GM23338 (cell line): ENCODE data around the gene PASD1. TPM values are rescaled to one million over a fixed set of nuclear protein-coding genes. Genes with fewer than 3 reads are reported as not detected.

Experiments used
- ATAC-seq: fragments of 200-7000 bp; cut with Tn5 transposase; 3 replicates; pipeline ENCODE4 v1.9.1; 2020
- DNase-seq: peaks from one replicate; pipeline ENCODE4 v3.0.0-alpha.2; 2015; ENCODE audit warnings: low spot score
- H2AFZ ChIP-seq: fragments of 200-600 bp; sonication (generic); 2 replicates; pipeline ENCODE4 v1.8.0; 2016; ENCODE audit warnings: antibody characterized with exemption, mild to moderate bottlenecking, moderate library complexity
- H3F3A ChIP-seq: fragments of 200-600 bp; sonication (generic); replicated peaks from 2 replicates; pipeline ENCODE4 v1.8.0; 2017; ENCODE audit warnings: antibody characterized with exemption, mixed run types, low read depth
- H3K27ac ChIP-seq: fragments of 200-600 bp; sonication (generic); 2 replicates; pipeline ENCODE4 v1.6.1; 2016; ENCODE audit warnings: low read depth
- H3K27me3 ChIP-seq: fragments of 200-600 bp; sonication (generic); 2 replicates; pipeline ENCODE4 v1.8.0; 2016; ENCODE audit warnings: mild to moderate bottlenecking, mixed run types, moderate library complexity; ENCODE audit not compliant: insufficient read depth
- H3K36me3 ChIP-seq: fragments of 200-600 bp; sonication (generic); 2 replicates; pipeline ENCODE4 v1.8.0; 2016; ENCODE audit warnings: mild to moderate bottlenecking; ENCODE audit not compliant: insufficient read depth
- H3K4me1 ChIP-seq: fragments of 200-600 bp; sonication (generic); 2 replicates; pipeline ENCODE4 v1.8.0; 2016; ENCODE audit warnings: mild to moderate bottlenecking, moderate library complexity; ENCODE audit not compliant: insufficient read depth
- H3K4me2 ChIP-seq: fragments of 200-600 bp; sonication (generic); 2 replicates; pipeline ENCODE4 v1.7.1; 2017; ENCODE audit warnings: mixed run types
- H3K4me3 ChIP-seq: fragments of 200-600 bp; sonication (generic); 2 replicates; pipeline ENCODE4 v1.6.1; 2016; ENCODE audit warnings: mixed run types
- H3K79me2 ChIP-seq: fragments of 200-600 bp; sonication (generic); replicated peaks from 2 replicates; pipeline ENCODE4 v1.8.0; 2017; ENCODE audit warnings: mild to moderate bottlenecking; ENCODE audit not compliant: insufficient read depth
- H3K9me2 ChIP-seq: fragments of 200-600 bp; sonication (generic); 2 replicates; pipeline ENCODE4 v1.8.0; 2017; ENCODE audit not compliant: insufficient read depth
- H4K20me1 ChIP-seq: fragments of 200-600 bp; sonication (generic); replicated peaks from 2 replicates; pipeline ENCODE4 v1.8.0; 2017; ENCODE audit warnings: mild to moderate bottlenecking; ENCODE audit not compliant: insufficient read depth
- H3K27ac Mint-ChIP-seq: 2 replicates; pipeline ENCODE4 v1.8.0; 2020; ENCODE audit warnings: inconsistent platforms, mild to moderate bottlenecking, moderate library complexity, mixed read lengths
- H3K27me3 Mint-ChIP-seq: 3 replicates; pipeline ENCODE4 v1.8.0; 2022; ENCODE audit warnings: low read depth, mild to moderate bottlenecking, moderate library complexity, mixed read lengths, inconsistent platforms; ENCODE audit not compliant: insufficient read depth, poor library complexity
- H3K36me3 Mint-ChIP-seq: 3 replicates; pipeline ENCODE4 v1.8.0; 2021; ENCODE audit warnings: low read depth, mild to moderate bottlenecking, inconsistent platforms, moderate library complexity, mixed read lengths
- H3K4me1 Mint-ChIP-seq: 3 replicates; pipeline ENCODE4 v1.8.0; 2020; ENCODE audit warnings: mild to moderate bottlenecking, inconsistent platforms, mixed read lengths
- H3K4me3 Mint-ChIP-seq: 3 replicates; pipeline ENCODE4 v1.8.0; 2021; ENCODE audit warnings: moderate library complexity, mild to moderate bottlenecking, inconsistent platforms, mixed read lengths
- H3K9me3 Mint-ChIP-seq: 3 replicates; pipeline ENCODE4 v1.8.0; 2020; ENCODE audit warnings: moderate library complexity, mild to moderate bottlenecking, inconsistent platforms, mixed read lengths
- CREB1 ChIP-seq: fragments of 250-450 bp; sonication (Bioruptor Pico); IDR thresholded peaks from 2 replicates; pipeline ENCODE4 v1.5.0; 2020; ENCODE audit warnings: low read depth, mild to moderate bottlenecking, moderate library complexity
- CTCF ChIP-seq, 2 experiments: fragments of 200-600 bp in 1 of 2; sonication (generic) in 1 of 2; conservative IDR thresholded peaks; 2 replicates each; pipeline versions ENCODE4 v1.5.1 to v1.6.1; 2016 to 2017; ENCODE audit warnings: antibody characterized with exemption in 2 of 2, low read depth in 2 of 2, mild to moderate bottlenecking in 2 of 2, moderate library complexity in 1 of 2
- ETS1 ChIP-seq: IDR thresholded peaks from 2 replicates; pipeline ENCODE4 v1.6.1; 2016; ENCODE audit warnings: antibody characterized with exemption
- POLR2AphosphoS5 ChIP-seq: IDR thresholded peaks from 2 replicates; pipeline ENCODE4 v1.6.1; 2016; ENCODE audit warnings: antibody characterized with exemption, low read depth
- REST ChIP-seq: IDR thresholded peaks from one replicate; pipeline ENCODE4 v1.6.1; 2018; ENCODE audit warnings: antibody characterized with exemption; ENCODE audit not compliant: unreplicated experiment
- ZNF331 ChIP-seq: fragments of 250-450 bp; sonication (Bioruptor Pico); IDR thresholded peaks from 2 replicates; pipeline ENCODE4 v1.5.0; 2020; ENCODE audit warnings: low read depth, mild to moderate bottlenecking, moderate library complexity
- ZNF462 ChIP-seq: fragments of 250-450 bp; sonication (Bioruptor Pico); IDR thresholded peaks from 2 replicates; pipeline ENCODE4 v1.5.0; 2020; ENCODE audit warnings: mild to moderate bottlenecking, moderate library complexity
- long read RNA-seq: library from polyadenylated mRNA; unstranded; transcript quantifications from one replicate; pipeline ENCODE4 v2.0.0, GENCODE V29; 2020; ENCODE audit not compliant: unreplicated experiment
- polyA plus RNA-seq: library from polyadenylated mRNA; unstranded; fragments of >200 nt; fragmentation: Nextera tagmentation; extraction: Ambion mirVana; gene quantifications from 2 replicates; pipeline ENCODE4 v1.2.1, GENCODE V29; 2016
- total RNA-seq: library from RNA; depleted of rRNA; stranded (reverse); fragments of >200 nt; shearing (Covaris generic); gene quantifications from 2 replicates; pipeline ENCODE4 v1.2.3, GENCODE V29; 2014; rRNA removed

PASD1 gene
- total RNA-seq = 0.24 TPM in 1 of 2 replicates, not detected in the other
- not detected in 2 replicates for polyA plus RNA-seq
- long read RNA-seq = 0 reads

GRCh38 chrX:151563449-151563848 lies at the start of gene PASD1:
Gene PASD1, plus strand, starts transcription at chrX:151563675. Its CDS starts 37,879 bp downstream, at chrX:151601554.
- no peak for TF ChIP-seq ZNF462 (CRISPR knock-in tag)
- peaks cover 3% of the 10 kb centered on the region; the same call in 1 of the 3 replicates for H3K36me3 Mint-ChIP-seq
- H3K27me3 Mint-ChIP-seq = peaks cover 5% of the 10 kb centered on the region
- no peak within 1 kb of the TSS for H3K4me3 Mint-ChIP-seq
- Histone ChIP-seq H3K79me2 (no peaks in the 10 kb centered on the region), H2AFZ (no peak within 1 kb of the TSS), H3K4me3 (no peak within 1 kb of the TSS), H3K9me2 (no peaks in the 10 kb centered on the region), H3F3A (no peaks in the 10 kb centered on the region), H3K27me3 (no peaks in the 10 kb centered on the region), H3K27ac (no peak within 1 kb of the TSS), H3K4me2 (no peak within 1 kb of the TSS), H3K4me1 (no peaks in the 10 kb centered on the region), H3K36me3 (no peaks in the 10 kb centered on the region), H4K20me1 (no peaks in the 10 kb centered on the region)
- no peak within 1 kb of the TSS for H3K27ac Mint-ChIP-seq
- no peaks in the 10 kb centered on the region for H3K4me1 Mint-ChIP-seq
- peaks cover 16% of the 10 kb centered on the region for H3K9me3 Mint-ChIP-seq
- ATAC-seq (no peak), DNase-seq (no peak)

GRCh38 chrX:151515237-151515636 lies 48.2 kb upstream of the PASD1 start:
- H3K36me3 Mint-ChIP-seq = no peaks in the 10 kb centered on the region
- Histone ChIP-seq H3K4me1 (no peaks in the 10 kb centered on the region), H3K79me2 (no peaks in the 10 kb centered on the region), H3K4me2 (no peak overlapping the region), H3K9me2 (no peaks in the 10 kb centered on the region), H3K27me3 (no peaks in the 10 kb centered on the region), H4K20me1 (no peaks in the 10 kb centered on the region), H3F3A (no peaks in the 10 kb centered on the region), H2AFZ (no peak overlapping the region), H3K27ac (no peak overlapping the region), H3K4me3 (no peak overlapping the region), H3K36me3 (no peaks in the 10 kb centered on the region)
- H3K9me3 Mint-ChIP-seq = no peaks in the 10 kb centered on the region
- ATAC-seq (no peak), DNase-seq (no peak)
- H3K27me3 Mint-ChIP-seq = no peaks in the 10 kb centered on the region
- H3K4me1 Mint-ChIP-seq = peaks cover 5% of the 10 kb centered on the region
- H3K27ac Mint-ChIP-seq = no peak overlapping the region
- no peak overlapping the region for H3K4me3 Mint-ChIP-seq
- TF ChIP-seq CREB1 (no peak), ZNF331 (CRISPR knock-in tag) (no peak), CTCF (conservative IDR thresholded peaks at IDR 0.05; ENCODE audit: low read depth in 2 of 2) (no peak), POLR2AphosphoS5 (no peak), ETS1 (no peak), REST (no peak)
